Epithelial cell of esophagus (primary cell): ENCODE results near the gene PCSK6.

Experiments
- DNase-seq: peaks from one replicate; pipeline ENCODE4 v3.0.0; 2010; ENCODE audit warnings: low read depth
- H3K4me3 ChIP-seq: 2 replicates; pipeline ENCODE4 v1.5.1; 2011; ENCODE audit warnings: mild to moderate bottlenecking, low read length, control low read depth
- CTCF ChIP-seq: IDR thresholded peaks from 2 replicates; pipeline ENCODE4 v1.5.1; 2011; ENCODE audit warnings: low read depth, mild to moderate bottlenecking, low read length, control low read depth, inconsistent platforms; ENCODE audit not compliant: insufficient read depth; ENCODE audit errors: missing control alignments

PCSK6 gene

GRCh38 chr15:101480613-101481380 lies 8.7 kb downstream of the PCSK6 start:
- TF ChIP-seq CTCF = no peak
- H3K4me3 ChIP-seq = no peak overlapping the region
- DNase-seq = no peak

GRCh38 chr15:101479851-101480612 lies 9.5 kb downstream of the PCSK6 start:
- H3K4me3 ChIP-seq = no peak overlapping the region
- DNase-seq = no peak
- TF ChIP-seq CTCF = no peak

GRCh38 chr15:101479342-101479845 lies 10.1 kb downstream of the PCSK6 start:
- no peak for TF ChIP-seq CTCF
- no peak for DNase-seq
- no peak overlapping the region for H3K4me3 ChIP-seq

GRCh38 chr15:101478701-101479341 lies 10.7 kb downstream of the PCSK6 start:
- no peak for DNase-seq
- H3K4me3 ChIP-seq = no peak overlapping the region
- no peak for TF ChIP-seq CTCF

- TF ChIP-seq CTCF = no peak
- DNase-seq = no peak
- H3K4me3 ChIP-seq = no peak overlapping the region
Measured at GRCh38 chr15:101477851-101478362, 11.6 kb downstream of the PCSK6 start.

- H3K4me3 ChIP-seq = no peak overlapping the region
- no peak for TF ChIP-seq CTCF
- DNase-seq = no peak
Measured at GRCh38 chr15:101476756-101477155, 12.8 kb downstream of the PCSK6 start.
